ENCODE data around the gene LMTK3. TPM values are rescaled to one million over a fixed set of nuclear protein-coding genes. Genes with fewer than 3 reads are reported as not detected.

Gene LMTK3
- total and polyA plus RNA-seq, 9 of the 15 experiments (the other 6 are each of a cell fraction or from before 2014, with no cell fraction given): 0.35 to 12.3 (median 2.0) TPM; not detected in 2

DNA sequence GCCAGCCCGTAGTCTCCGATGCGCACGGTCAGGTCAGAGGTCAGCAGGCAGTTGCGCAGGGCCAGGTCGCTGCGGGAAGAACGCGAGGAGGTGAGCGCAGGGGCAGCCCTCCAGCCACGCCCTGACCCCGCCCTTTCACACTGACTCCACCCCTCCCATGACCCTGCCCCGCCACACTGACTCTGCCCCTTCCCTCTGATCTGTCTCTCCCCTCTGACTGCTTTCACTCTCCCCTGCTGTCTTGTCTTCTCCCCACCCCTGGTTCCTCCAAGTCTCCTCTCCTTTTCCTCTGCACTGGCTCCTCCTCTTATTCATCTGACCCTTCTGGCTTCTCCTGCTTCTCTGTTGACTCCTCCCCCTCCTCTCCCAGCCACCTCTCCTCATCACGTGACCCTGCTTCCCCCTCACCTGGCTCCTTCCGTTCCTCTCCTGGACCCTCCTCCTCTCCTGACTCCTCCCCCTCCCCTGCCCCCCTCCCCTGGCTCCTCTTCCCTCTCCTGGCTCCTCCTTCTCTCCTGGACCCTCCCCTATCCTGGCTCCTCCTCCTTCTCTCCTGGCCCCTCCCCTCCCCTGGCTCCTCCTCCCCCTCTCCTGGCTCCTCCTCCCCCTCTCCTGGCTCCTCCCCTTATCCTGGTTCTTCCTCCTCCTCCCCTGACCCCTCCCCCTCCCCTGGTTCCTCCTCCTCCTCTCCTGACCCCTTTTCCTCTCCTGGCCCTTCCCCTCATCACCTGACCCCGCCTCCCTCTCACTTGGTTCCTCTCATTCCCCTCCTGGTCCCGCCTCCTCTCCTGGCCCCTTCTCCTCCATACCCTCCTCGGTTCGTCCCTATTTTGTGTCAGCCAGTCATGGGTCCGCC, 9.9 kb downstream of the LMTK3 start (continued):
- TF ChIP-seq CEBPZ (IDR thresholded peaks at IDR 0.05; ENCODE audit: borderline replicate concordance, low read depth, low read length): no peak
- no peak for TF ChIP-seq HNRNPUL1 (IDR thresholded peaks at IDR 0.05; ENCODE audit: low read length)
- TF ChIP-seq, protein P1, sequence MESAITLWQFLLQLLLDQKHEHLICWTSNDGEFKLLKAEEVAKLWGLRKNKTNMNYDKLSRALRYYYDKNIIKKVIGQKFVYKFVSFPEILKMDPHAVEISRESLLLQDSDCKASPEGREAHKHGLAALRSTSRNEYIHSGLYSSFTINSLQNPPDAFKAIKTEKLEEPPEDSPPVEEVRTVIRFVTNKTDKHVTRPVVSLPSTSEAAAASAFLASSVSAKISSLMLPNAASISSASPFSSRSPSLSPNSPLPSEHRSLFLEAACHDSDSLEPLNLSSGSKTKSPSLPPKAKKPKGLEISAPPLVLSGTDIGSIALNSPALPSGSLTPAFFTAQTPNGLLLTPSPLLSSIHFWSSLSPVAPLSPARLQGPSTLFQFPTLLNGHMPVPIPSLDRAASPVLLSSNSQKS (CRISPR knock-in tag; IDR thresholded peaks at IDR 0.05): no peak
- TF ChIP-seq RFX1 (IDR thresholded peaks at IDR 0.05): no peak
- TF ChIP-seq HNRNPK (IDR thresholded peaks at IDR 0.05; ENCODE audit: low read depth, low read length, poor library complexity, severe bottlenecking): no peak
- TF ChIP-seq MCM7 (IDR thresholded peaks at IDR 0.05): peak in 1 of 2 experiments; percentile 71; a peak in 1 of 4 replicates
- TF ChIP-seq ZNF121 (CRISPR knock-in tag; conservative IDR thresholded peaks at IDR 0.05): no peak
- TF ChIP-seq, protein P2, sequence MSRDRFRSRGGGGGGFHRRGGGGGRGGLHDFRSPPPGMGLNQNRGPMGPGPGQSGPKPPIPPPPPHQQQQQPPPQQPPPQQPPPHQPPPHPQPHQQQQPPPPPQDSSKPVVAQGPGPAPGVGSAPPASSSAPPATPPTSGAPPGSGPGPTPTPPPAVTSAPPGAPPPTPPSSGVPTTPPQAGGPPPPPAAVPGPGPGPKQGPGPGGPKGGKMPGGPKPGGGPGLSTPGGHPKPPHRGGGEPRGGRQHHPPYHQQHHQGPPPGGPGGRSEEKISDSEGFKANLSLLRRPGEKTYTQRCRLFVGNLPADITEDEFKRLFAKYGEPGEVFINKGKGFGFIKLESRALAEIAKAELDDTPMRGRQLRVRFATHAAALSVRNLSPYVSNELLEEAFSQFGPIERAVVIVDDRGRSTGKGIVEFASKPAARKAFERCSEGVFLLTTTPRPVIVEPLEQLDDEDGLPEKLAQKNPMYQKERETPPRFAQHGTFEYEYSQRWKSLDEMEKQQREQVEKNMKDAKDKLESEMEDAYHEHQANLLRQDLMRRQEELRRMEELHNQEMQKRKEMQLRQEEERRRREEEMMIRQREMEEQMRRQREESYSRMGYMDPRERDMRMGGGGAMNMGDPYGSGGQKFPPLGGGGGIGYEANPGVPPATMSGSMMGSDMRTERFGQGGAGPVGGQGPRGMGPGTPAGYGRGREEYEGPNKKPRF (IDR thresholded peaks at IDR 0.05; ENCODE audit: low read depth, low read length): no peak
- no peak for TF ChIP-seq ZNF398 (CRISPR knock-in tag; IDR thresholded peaks at IDR 0.05)
- TF ChIP-seq SNRNP70 (optimal IDR thresholded peaks at IDR 0.05; ENCODE audit: low read depth, low read length): no peak
- no peak for TF ChIP-seq ZFP91 (CRISPR knock-in tag; IDR thresholded peaks at IDR 0.05)
- TF ChIP-seq THRA (IDR thresholded peaks at IDR 0.05): no peak
- TF ChIP-seq POLR3G (IDR thresholded peaks at IDR 0.05; ENCODE audit: extremely low read depth, insufficient read length, insufficient replicate concordance): no peak
